Nephron progenitor cell (in vitro differentiated cells): ENCODE results near the gene FOXK2.

ENCODE experiments used
- DNase-seq: peaks from one replicate; pipeline ENCODE4 v3.0.0; 2021
- H3K27ac Mint-ChIP-seq: 2 replicates; pipeline ENCODE4 v1.8.0; 2021; ENCODE audit warnings: mild to moderate bottlenecking, moderate library complexity, mixed read lengths
- H3K27me3 Mint-ChIP-seq: 2 replicates; pipeline ENCODE4 v1.8.0; 2021; ENCODE audit warnings: mild to moderate bottlenecking, low read depth, mixed read lengths; ENCODE audit not compliant: poor library complexity
- H3K36me3 Mint-ChIP-seq: 2 replicates; pipeline ENCODE4 v1.8.0; 2021; ENCODE audit warnings: low read depth, mixed read lengths
- H3K4me1 Mint-ChIP-seq: 2 replicates; pipeline ENCODE4 v1.8.0; 2021; ENCODE audit warnings: mixed read lengths
- H3K4me3 Mint-ChIP-seq: 2 replicates; pipeline ENCODE4 v1.8.0; 2021; ENCODE audit warnings: mild to moderate bottlenecking, moderate library complexity, mixed read lengths
- H3K9me3 Mint-ChIP-seq: 2 replicates; pipeline ENCODE4 v1.8.0; 2021; ENCODE audit warnings: mild to moderate bottlenecking, moderate library complexity, mixed read lengths
- TF ChIP-seq, protein P1 (sequence below): fragments of 200-600 bp; sonication (generic); IDR thresholded peaks from 2 replicates; pipeline ENCODE4 v1.5.0; 2021; ENCODE audit warnings: antibody characterized with exemption

FOXK2 gene

DNA sequence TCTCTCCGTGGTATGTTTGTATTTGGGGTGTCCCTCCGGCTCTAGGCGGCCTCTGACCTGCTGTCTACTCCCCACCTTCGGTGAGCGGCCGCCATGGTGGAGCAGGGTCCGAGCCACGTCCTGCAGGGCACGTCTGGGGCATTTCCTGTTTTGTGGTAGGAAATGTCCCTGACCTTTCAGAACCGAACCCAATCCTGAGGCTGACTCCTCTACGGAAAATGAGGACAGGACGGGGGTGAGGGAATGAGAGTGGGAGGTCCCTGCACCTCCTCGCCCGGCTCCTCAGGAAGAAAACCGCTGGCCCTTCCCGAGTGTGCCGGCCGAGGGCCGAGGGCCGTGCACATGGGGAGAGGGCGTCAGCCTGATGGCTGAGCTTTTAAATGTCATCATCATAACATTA lies 83.0 kb downstream of the FOXK2 start:
- Mint-ChIP-seq H3K4me1 (peaks cover 38% of the 10 kb centered on the region), H3K27ac (peak overlapping the region; percentile 94), H3K36me3 (peaks cover 84% of the 10 kb centered on the region), H3K9me3 (peaks cover 42% of the 10 kb centered on the region), H3K27me3 (no peaks in the 10 kb centered on the region), H3K4me3 (no peak overlapping the region)
- TF ChIP-seq, protein P1, sequence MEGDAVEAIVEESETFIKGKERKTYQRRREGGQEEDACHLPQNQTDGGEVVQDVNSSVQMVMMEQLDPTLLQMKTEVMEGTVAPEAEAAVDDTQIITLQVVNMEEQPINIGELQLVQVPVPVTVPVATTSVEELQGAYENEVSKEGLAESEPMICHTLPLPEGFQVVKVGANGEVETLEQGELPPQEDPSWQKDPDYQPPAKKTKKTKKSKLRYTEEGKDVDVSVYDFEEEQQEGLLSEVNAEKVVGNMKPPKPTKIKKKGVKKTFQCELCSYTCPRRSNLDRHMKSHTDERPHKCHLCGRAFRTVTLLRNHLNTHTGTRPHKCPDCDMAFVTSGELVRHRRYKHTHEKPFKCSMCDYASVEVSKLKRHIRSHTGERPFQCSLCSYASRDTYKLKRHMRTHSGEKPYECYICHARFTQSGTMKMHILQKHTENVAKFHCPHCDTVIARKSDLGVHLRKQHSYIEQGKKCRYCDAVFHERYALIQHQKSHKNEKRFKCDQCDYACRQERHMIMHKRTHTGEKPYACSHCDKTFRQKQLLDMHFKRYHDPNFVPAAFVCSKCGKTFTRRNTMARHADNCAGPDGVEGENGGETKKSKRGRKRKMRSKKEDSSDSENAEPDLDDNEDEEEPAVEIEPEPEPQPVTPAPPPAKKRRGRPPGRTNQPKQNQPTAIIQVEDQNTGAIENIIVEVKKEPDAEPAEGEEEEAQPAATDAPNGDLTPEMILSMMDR: no peak
- no peak for DNase-seq

DNA sequence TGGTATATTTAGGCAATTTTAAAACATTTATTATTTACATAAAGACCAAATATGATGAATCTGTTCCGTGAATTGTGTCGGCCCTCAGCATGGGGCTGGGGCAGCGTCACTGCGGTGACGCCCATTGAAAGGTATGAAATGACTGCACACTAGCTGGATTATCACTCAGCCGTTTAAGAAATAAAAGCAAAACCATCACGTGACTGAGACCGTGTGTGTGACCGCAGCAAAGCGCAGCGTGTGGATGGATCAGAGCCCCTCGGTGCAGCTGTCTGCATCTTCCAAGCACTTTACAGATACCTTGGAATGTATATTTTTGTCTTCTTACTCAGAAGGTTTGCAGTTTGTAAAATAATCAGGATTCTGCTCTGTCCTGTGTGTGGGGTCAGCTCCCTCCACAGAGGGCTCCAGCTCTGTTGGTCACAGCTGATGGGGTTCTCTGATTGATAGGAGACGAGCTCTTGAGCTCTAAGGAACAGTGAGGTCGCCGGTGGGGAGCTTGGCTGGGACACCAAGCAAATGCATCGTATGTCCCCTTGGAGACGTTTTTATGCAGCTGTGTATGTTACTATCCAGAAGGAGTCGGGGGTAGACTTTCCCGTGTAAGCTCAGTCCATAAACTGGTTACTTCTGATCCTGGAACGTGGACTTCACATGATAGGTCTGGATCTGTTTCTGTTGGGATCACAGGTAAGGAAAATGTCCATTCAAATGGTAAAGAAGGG lies 83.6 kb downstream of the FOXK2 start:
- Mint-ChIP-seq H3K9me3 (peaks cover 47% of the 10 kb centered on the region), H3K4me3 (no peak overlapping the region), H3K4me1 (peaks cover 38% of the 10 kb centered on the region), H3K36me3 (peaks cover 84% of the 10 kb centered on the region), H3K27ac (peak overlapping the region; percentile 83), H3K27me3 (no peaks in the 10 kb centered on the region)
- DNase-seq: no peak
- TF ChIP-seq, protein P1: no peak

DNA sequence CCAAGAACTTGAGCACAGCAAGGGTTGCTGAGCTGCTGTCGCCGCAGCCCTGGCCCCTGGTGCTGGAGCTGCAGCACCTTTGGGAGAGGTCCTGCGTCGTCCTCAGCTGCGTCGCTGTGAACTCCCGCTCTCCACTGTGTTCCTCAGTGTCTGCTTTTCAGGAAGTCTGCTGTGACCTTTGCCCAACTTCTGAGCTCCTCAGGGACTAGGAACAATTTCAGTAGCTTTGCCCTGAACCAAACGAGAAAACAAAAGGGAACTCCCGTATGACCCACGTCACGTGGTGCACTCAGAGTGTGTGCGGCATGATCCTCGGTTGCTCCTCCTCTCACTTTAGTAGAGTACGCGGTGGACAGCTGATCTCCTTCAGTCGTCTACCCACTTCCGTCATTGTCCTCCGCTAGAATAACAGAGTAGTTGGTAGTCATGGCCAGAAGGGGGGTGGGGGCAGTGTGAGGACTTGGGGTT lies 84.5 kb downstream of the FOXK2 start:
- TF ChIP-seq, protein P1: no peak
- H3K27me3 Mint-ChIP-seq: no peaks in the 10 kb centered on the region
- peaks cover 38% of the 10 kb centered on the region for H3K4me1 Mint-ChIP-seq
- DNase-seq: no peak
- H3K9me3 Mint-ChIP-seq: peaks cover 51% of the 10 kb centered on the region
- no peak overlapping the region for H3K4me3 Mint-ChIP-seq
- H3K36me3 Mint-ChIP-seq: peaks cover 87% of the 10 kb centered on the region
- H3K27ac Mint-ChIP-seq: peak overlapping the region; percentile 83

DNA sequence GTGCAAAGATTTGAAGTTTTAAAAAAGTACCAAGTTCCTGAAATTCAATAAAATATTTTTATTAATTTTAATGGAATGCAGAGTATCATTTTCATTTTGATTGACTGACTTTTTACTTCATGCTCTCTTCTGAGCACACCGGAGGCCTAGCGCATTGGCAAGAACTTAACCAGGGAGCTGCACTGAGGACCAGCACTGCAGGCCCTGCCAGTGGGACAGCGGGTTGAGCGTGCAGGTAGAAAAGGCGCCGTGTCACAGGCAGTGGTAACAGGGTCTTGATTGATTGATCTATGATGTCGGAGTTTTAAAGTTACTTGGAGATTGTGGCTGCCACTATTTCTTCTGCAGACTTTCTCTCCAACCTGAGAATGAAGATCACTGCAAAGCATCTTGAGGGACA lies 85.0 kb downstream of the FOXK2 start:
- DNase-seq: no peak
- Mint-ChIP-seq H3K9me3 (peaks cover 56% of the 10 kb centered on the region), H3K27me3 (no peaks in the 10 kb centered on the region), H3K36me3 (peaks cover 88% of the 10 kb centered on the region), H3K4me3 (no peak overlapping the region), H3K4me1 (peaks cover 38% of the 10 kb centered on the region), H3K27ac (peak overlapping the region; percentile 89)
- TF ChIP-seq, protein P1: no peak

DNA sequence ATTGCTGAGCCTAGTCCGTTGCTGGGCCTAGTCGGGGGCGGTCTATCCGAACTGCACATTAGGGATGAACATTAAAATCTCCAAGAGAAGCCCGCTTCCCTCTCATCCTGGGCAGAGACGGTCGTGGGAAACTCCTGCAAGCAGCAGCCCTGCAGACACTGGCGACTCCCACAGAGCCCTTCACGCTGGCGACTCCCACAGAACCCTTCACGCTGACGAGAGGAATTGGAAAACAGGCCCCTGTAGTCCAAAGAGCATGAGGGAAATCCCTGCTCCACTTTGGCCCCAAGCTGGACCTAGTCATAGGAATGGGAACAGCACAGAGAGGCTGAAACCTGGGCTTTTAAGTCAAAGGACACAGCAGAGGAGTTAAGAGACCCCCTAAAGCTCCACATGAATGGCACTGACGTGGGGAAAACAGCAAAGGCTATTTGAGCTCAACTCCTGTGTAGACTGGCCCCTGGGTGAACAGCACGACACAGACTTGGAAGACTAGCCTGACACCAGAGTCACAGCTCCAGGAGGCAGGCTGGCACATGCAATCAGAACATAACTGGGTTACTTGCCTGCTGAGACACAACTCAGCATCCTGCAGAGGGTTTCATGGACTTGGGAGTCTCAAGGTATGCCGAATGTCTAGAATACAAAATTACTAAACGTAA lies 86.5 kb downstream of the FOXK2 start:
- DNase-seq: no peak
- Mint-ChIP-seq H3K4me1 (peaks cover 38% of the 10 kb centered on the region), H3K27me3 (no peaks in the 10 kb centered on the region), H3K36me3 (peaks cover 96% of the 10 kb centered on the region), H3K4me3 (no peak overlapping the region), H3K27ac (peak overlapping the region; percentile 85), H3K9me3 (peaks cover 60% of the 10 kb centered on the region)
- TF ChIP-seq, protein P1: no peak
